ENCODE results near the gene AMIGO3. TPM values are rescaled to one million over a fixed set of nuclear protein-coding genes. Genes with fewer than 3 reads are reported as not detected.

Gene AMIGO3
- polyA plus RNA-seq, 1 donor from 2014 or later: 1.5 TPM

- Mint-ChIP-seq H3K4me3 (peak overlapping the region in 3 of 4 donors; percentile 47 to 93 (median 50)), H3K27me3 (no peaks in the 10 kb centered on the region), H3K27ac (peak overlapping the region; percentile 81 to 100 (median 94)), H3K4me1 (peaks cover 21 to 35% (median 21%) of the 10 kb centered on the region in 3 donors), H3K9me3 (no peaks in the 10 kb centered on the region), H3K36me3 (no peaks in the 10 kb centered on the region)
Observed at GRCh38 chr3:49720855-49721595, 1.5 kb upstream of the AMIGO3 start.

- H3K4me1 Mint-ChIP-seq: peaks cover 12 to 15% (median 13%) of the 10 kb centered on the region in 3 donors
- H3K9me3 Mint-ChIP-seq: no peaks in the 10 kb centered on the region
- H3K27me3 Mint-ChIP-seq: no peaks in the 10 kb centered on the region
- peak overlapping the region; percentile 90 to 97 (median 95) for H3K4me3 Mint-ChIP-seq
- no peaks in the 10 kb centered on the region for H3K36me3 Mint-ChIP-seq
- peak overlapping the region; percentile 71 to 97 (median 94) for H3K27ac Mint-ChIP-seq
Observed at GRCh38 chr3:49718858-49719213, 648 bp downstream of the AMIGO3 start.

GRCh38 chr3:49717959-49718857 lies 1.3 kb downstream of the AMIGO3 start:
- peak overlapping the region in 2 of 3 donors; percentile 94 to 97 for H3K27ac Mint-ChIP-seq
- no peaks in the 10 kb centered on the region for H3K9me3 Mint-ChIP-seq
- no peaks in the 10 kb centered on the region for H3K36me3 Mint-ChIP-seq
- H3K27me3 Mint-ChIP-seq: no peaks in the 10 kb centered on the region
- H3K4me3 Mint-ChIP-seq: peak overlapping the region; percentile 90 to 97 (median 95)
- peaks cover 11 to 13% (median 12%) of the 10 kb centered on the region in 3 donors for H3K4me1 Mint-ChIP-seq

- Mint-ChIP-seq H3K4me1 (peaks cover 7 to 12% (median 8%) of the 10 kb centered on the region in 3 donors), H3K36me3 (no peaks in the 10 kb centered on the region), H3K27ac (no peak overlapping the region), H3K27me3 (no peaks in the 10 kb centered on the region), H3K9me3 (no peaks in the 10 kb centered on the region), H3K4me3 (peak overlapping the region in 3 of 4 donors; percentile 60 to 83 (median 78))
Observed at GRCh38 chr3:49717211-49717958, 2.1 kb downstream of the AMIGO3 start.

DNA sequence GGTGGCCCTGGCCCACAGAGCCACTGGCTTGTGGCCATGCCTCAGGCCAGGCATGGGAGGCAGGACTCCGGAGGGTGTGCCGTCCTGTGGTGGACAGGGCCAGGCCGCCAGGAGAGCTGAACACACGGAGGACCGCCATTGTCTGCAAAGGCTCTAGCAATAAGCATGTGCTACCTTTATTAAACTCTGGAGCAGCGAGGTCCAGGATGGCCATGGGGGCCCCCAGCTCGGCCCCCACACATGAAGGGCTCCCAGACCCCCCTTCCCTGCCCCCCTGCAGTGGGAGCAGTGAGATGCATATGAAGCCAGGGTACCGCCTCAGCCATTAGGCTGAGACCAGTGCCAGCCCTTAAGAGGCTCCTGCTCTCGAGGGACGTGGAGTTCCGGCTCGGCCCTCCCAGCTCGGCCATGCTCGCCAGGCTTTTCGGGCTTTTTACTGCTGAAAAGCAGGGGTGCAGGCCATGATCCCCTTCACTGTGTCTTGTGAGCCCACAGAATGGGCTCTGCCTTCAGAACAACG lies 2.7 kb downstream of the AMIGO3 start:
- no peaks in the 10 kb centered on the region for H3K9me3 Mint-ChIP-seq
- peak overlapping the region in 1 of 4 donors; percentile 53 for H3K4me3 Mint-ChIP-seq
- peak overlapping the region in 1 of 3 donors; percentile 62 for H3K27ac Mint-ChIP-seq
- no peaks in the 10 kb centered on the region for H3K27me3 Mint-ChIP-seq
- H3K4me1 Mint-ChIP-seq: peaks cover 8 to 12% (median 8%) of the 10 kb centered on the region in 3 donors
- H3K36me3 Mint-ChIP-seq: peaks cover under 1% of the 10 kb centered on the region

- Mint-ChIP-seq H3K36me3 (peaks cover 1% of the 10 kb centered on the region), H3K27me3 (no peaks in the 10 kb centered on the region), H3K4me1 (peaks cover 8 to 12% (median 9%) of the 10 kb centered on the region in 3 donors), H3K9me3 (no peaks in the 10 kb centered on the region), H3K4me3 (peak overlapping the region in 1 of 4 donors; percentile 53), H3K27ac (peak overlapping the region in 1 of 3 donors; percentile 62)
Observed at GRCh38 chr3:49716169-49716568, 3.3 kb downstream of the AMIGO3 start.

DNA sequence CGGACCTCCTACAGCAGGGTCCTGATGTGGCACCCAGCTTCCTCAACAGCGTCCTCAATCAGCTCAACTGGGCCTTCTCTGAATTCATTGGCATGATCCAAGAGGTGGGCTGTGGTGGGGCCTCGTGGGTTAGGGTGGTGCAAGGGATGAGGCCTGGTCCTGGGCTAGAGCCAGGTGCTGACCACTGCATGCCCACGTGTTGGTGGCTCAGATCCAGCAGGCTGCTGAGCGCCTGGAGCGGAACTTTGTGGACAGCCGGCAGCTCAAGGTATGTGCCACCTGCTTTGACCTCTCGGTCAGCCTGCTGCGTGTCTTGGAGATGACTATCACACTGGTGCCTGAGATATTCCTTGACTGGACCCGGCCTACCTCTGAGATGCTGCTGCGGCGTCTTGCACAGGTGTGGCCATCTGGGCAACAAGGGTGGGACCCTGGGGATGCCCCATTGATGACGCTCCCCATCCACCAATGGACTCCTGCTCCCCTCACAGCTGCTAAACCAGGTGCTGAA lies 3.8 kb downstream of the AMIGO3 start:
- peak overlapping the region in 1 of 4 donors; percentile 53 for H3K4me3 Mint-ChIP-seq
- H3K4me1 Mint-ChIP-seq: peaks cover 8 to 12% (median 9%) of the 10 kb centered on the region in 3 donors
- H3K36me3 Mint-ChIP-seq: peaks cover 1% of the 10 kb centered on the region
- H3K27ac Mint-ChIP-seq: peak overlapping the region in 1 of 3 donors; percentile 62
- no peaks in the 10 kb centered on the region for H3K27me3 Mint-ChIP-seq
- H3K9me3 Mint-ChIP-seq: no peaks in the 10 kb centered on the region

DNA sequence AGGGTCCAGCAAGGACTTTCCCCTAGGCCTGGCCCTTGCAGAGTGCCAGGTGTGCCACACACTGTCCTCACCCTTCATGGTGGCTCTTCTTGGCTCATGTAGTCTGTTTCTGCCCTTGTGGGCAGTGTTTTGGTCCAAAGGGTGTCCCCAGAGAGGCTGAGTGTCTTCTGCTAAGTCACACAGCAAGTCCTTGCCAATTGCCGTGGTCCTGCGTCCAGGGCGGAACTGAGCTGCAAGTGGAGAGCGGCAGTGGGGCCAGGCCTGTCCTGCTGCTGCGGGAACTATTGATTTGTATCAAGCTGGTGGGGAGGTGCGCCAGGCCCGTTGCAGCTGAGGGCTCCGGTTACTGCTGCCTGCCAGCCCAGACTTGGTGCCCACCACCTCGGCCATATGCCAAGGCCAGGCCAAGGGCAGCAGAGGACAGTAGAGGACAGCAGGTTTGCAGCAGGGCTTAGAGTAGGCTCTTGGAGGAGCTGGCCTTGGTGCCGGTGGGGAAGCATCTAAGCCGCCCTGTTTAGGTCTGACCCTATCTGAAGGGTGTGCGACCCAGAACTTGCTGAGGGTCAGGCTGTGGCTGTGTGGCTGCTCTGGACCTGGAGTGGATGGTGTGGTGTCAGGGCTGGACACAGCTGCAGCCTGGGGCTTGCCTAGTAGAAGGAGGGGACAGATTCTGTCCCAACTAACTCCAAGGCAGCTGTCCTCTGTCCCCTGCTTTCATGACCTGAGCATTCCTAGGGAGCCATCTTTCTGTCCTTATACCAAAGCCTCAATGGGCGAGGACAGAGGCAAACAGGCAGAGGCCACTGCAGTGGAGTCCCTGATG lies 4.5 kb downstream of the AMIGO3 start:
- H3K4me1 Mint-ChIP-seq: peaks cover 8 to 12% (median 9%) of the 10 kb centered on the region in 3 donors
- no peaks in the 10 kb centered on the region for H3K27me3 Mint-ChIP-seq
- H3K4me3 Mint-ChIP-seq: peak overlapping the region in 2 of 4 donors; percentile 17 to 28
- peak overlapping the region in 1 of 3 donors; percentile 62 for H3K27ac Mint-ChIP-seq
- no peaks in the 10 kb centered on the region for H3K9me3 Mint-ChIP-seq
- peaks cover 2% of the 10 kb centered on the region for H3K36me3 Mint-ChIP-seq

- peaks cover 0 to 2% (median under 1%) of the 10 kb centered on the region in 3 donors for H3K4me1 Mint-ChIP-seq
- no peak overlapping the region for H3K27ac Mint-ChIP-seq
- no peaks in the 10 kb centered on the region for H3K27me3 Mint-ChIP-seq
- H3K9me3 Mint-ChIP-seq: no peaks in the 10 kb centered on the region
- no peak overlapping the region for H3K4me3 Mint-ChIP-seq
- H3K36me3 Mint-ChIP-seq: peaks cover 4% of the 10 kb centered on the region
Observed at GRCh38 chr3:49713336-49714105, 6.0 kb downstream of the AMIGO3 start.

GRCh38 chr3:49712631-49713317 lies 6.7 kb downstream of the AMIGO3 start:
- Mint-ChIP-seq H3K27me3 (no peaks in the 10 kb centered on the region), H3K36me3 (peaks cover 7% of the 10 kb centered on the region), H3K9me3 (no peaks in the 10 kb centered on the region), H3K4me1 (peaks cover 0 to 3% (median 3%) of the 10 kb centered on the region in 3 donors), H3K27ac (no peak overlapping the region), H3K4me3 (no peak overlapping the region)

DNA sequence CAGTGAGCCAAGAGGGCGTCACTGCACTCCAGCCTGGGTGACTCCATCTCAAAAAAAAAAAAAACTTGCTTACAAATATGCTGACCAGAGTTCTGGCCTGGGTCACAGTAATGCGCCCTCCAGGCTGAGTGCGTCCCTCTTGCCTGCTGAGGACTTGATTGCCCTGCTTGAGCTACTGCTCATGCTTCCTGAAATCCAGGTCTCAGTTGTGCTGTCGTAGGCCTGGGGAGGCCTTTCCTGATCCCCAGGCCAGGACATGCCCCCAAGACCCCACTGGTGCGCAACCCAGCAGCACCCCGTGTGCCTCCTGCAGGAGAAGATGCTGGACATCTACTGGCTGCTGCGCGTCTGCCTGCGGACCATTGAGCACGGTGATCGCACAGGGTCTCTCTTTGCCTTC lies 7.3 kb downstream of the AMIGO3 start:
- H3K4me3 Mint-ChIP-seq: no peak overlapping the region
- no peaks in the 10 kb centered on the region for H3K27me3 Mint-ChIP-seq
- no peaks in the 10 kb centered on the region for H3K9me3 Mint-ChIP-seq
- no peak overlapping the region for H3K27ac Mint-ChIP-seq
- H3K36me3 Mint-ChIP-seq: peaks cover 7% of the 10 kb centered on the region
- peaks cover 0 to 5% (median 4%) of the 10 kb centered on the region in 3 donors for H3K4me1 Mint-ChIP-seq

DNA sequence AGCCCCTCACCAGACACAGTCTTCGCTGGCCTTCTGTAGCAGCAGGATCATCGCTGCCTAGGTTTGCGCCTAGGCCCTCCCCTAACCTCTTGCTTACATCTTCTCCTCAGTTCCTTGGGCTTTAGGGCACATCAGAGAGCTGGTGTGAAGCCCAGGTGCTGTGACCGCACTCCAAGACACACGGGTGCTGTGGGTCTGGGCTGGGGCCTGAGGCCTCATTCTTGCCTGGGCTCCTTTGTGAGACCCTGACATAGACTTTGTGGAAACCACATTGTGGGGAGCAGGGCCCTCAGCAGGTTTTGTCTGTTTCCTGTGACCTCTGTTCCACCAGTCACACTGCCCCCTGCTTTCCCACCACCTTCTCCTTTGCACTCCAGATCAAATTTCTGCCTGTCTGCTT lies 8.0 kb downstream of the AMIGO3 start:
- peaks cover 0 to 5% (median 4%) of the 10 kb centered on the region in 3 donors for H3K4me1 Mint-ChIP-seq
- H3K27ac Mint-ChIP-seq: peak overlapping the region in 1 of 3 donors; percentile 84
- H3K4me3 Mint-ChIP-seq: no peak overlapping the region
- no peaks in the 10 kb centered on the region for H3K9me3 Mint-ChIP-seq
- H3K36me3 Mint-ChIP-seq: peaks cover 7% of the 10 kb centered on the region
- H3K27me3 Mint-ChIP-seq: no peaks in the 10 kb centered on the region

Measured in IgD-negative memory B cell (primary cell).